Keratinocyte (primary cell): ENCODE measurements around the gene UBR3.

ENCODE experiments used
- EZH2 ChIP-seq: IDR thresholded peaks from one replicate; pipeline ENCODE4 v1.6.1; 2012; ENCODE audit warnings: inconsistent platforms, mild to moderate bottlenecking, low read length, moderate library complexity
- TF ChIP-seq, protein P1 (sequence below), 3 experiments: IDR thresholded peaks in 1 of 3; conservative IDR thresholded peaks in 1 of 3; optimal IDR thresholded peaks in 1 of 3; 2 replicates in 2 of 3; 3 replicates in 1 of 3; pipeline versions ENCODE3 to v1.5.1; 2011; ENCODE audit warnings: low read length in 3 of 3, mild to moderate bottlenecking in 3 of 3, moderate library complexity in 2 of 3, control low read depth in 1 of 3, inconsistent platforms in 1 of 3; ENCODE audit not compliant: insufficient read depth in 2 of 3; ENCODE audit errors: extremely low read depth in 1 of 3

DNA sequence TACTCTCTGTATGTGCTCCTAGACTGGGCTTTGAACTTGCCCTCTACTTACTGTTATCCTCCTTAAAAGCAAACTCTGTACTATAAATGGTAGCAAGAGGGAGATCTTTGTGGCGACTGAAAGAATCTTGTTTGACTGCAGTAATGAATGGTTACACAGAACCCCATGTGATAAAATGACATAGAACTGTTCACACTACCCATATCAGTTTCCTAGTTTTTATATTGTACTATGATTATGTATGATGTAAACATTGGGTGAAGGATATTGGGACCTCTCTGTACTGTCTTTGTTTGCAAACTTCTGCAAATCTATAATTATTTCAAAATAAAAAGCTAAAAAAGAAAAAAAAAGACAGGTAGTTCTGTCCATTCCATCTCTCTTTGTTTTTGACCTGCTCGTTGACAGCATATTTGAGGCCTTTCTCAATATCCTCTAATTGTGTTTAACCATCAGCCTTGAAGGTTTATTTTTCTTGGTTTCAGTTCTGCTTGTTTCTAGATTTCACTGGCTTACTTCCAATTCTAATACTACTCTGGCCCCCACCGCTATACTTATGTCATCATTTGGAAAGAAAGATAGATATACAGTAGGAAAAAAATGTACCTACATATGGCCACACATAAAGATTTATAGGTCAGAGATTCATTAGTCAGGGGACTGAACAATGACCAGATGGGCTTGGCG lies 271.5 kb downstream of the UBR3 start:
- TF ChIP-seq, protein P1, sequence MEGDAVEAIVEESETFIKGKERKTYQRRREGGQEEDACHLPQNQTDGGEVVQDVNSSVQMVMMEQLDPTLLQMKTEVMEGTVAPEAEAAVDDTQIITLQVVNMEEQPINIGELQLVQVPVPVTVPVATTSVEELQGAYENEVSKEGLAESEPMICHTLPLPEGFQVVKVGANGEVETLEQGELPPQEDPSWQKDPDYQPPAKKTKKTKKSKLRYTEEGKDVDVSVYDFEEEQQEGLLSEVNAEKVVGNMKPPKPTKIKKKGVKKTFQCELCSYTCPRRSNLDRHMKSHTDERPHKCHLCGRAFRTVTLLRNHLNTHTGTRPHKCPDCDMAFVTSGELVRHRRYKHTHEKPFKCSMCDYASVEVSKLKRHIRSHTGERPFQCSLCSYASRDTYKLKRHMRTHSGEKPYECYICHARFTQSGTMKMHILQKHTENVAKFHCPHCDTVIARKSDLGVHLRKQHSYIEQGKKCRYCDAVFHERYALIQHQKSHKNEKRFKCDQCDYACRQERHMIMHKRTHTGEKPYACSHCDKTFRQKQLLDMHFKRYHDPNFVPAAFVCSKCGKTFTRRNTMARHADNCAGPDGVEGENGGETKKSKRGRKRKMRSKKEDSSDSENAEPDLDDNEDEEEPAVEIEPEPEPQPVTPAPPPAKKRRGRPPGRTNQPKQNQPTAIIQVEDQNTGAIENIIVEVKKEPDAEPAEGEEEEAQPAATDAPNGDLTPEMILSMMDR (optimal IDR thresholded peaks at IDR 0.05 in 1 of 3, IDR thresholded peaks at IDR 0.05 in 1 of 3, conservative IDR thresholded peaks at IDR 0.05 in 1 of 3; ENCODE audit: extremely low read depth in 1 of 3, insufficient read depth in 2 of 3, low read length in 3 of 3): no peak
- TF ChIP-seq EZH2: no peak
